Panc1 (cell line): Measurements from ENCODE around the gene IL6. TPM values are rescaled to one million over a fixed set of nuclear protein-coding genes. Genes with fewer than 3 reads are reported as not detected.

Experiments used
- ATAC-seq: fragments of 200-7000 bp; cut with Tn5 transposase; 2 replicates; pipeline ENCODE4 v1.9.1; 2020; ENCODE audit warnings: mild to moderate bottlenecking, moderate library complexity
- BruUV-seq: library from RNA; stranded (reverse); fragments of 400-500 nt; replicated peaks from 2 replicates; lab custom pipeline; 2021; lab: Mats Ljungman, UMichigan
- CTCF ChIA-PET: fragments of 300-600 bp; sonication (Branson Sonifier 250); formaldehyde crosslinking; loops from one replicate; lab custom pipeline; 2022; ENCODE audit warnings: antibody characterized with exemption; lab: Charles Lee
- POLR2A ChIA-PET: fragments of 300-600 bp; sonication (Branson Sonifier 250); formaldehyde crosslinking; loops from one replicate; lab custom pipeline; 2022; ENCODE audit warnings: antibody characterized with exemption; lab: Charles Lee
- DNase-seq: peaks from one replicate; pipeline ENCODE4 v3.0.0-alpha.2; 2010; ENCODE audit warnings: low read depth, low spot score
- H3K27ac ChIP-seq: 2 replicates; pipeline ENCODE4 v1.5.1; 2011; ENCODE audit warnings: mild to moderate bottlenecking, low read length, inconsistent platforms
- H3K27me3 ChIP-seq: fragments of 200-500 bp; sonication (Bioruptor generic); 2 replicates; pipeline ENCODE4 v1.6.0; 2014; ENCODE audit warnings: low read length, inconsistent platforms; ENCODE audit not compliant: control insufficient read depth, insufficient read depth
- H3K36me3 ChIP-seq: fragments of 200-500 bp; sonication (Bioruptor generic); 2 replicates; pipeline ENCODE4 v1.5.1; 2014; ENCODE audit warnings: inconsistent platforms, mild to moderate bottlenecking, low read length, moderate library complexity; ENCODE audit not compliant: control insufficient read depth, insufficient read depth
- H3K4me1 ChIP-seq: 2 replicates; pipeline ENCODE4 v1.5.1; 2011; ENCODE audit warnings: inconsistent platforms, mild to moderate bottlenecking, low read length, moderate library complexity; ENCODE audit not compliant: control insufficient read depth, insufficient read depth
- H3K4me3 ChIP-seq, 2 experiments: 2 replicates each; pipeline ENCODE4 v1.5.1; 2011 to 2012; ENCODE audit warnings: low read depth in 2 of 2, low read length in 2 of 2, mild to moderate bottlenecking in 2 of 2, inconsistent platforms in 1 of 2, moderate library complexity in 1 of 2
- H3K9me3 ChIP-seq: fragments of 200-500 bp; sonication (Bioruptor generic); 2 replicates; pipeline ENCODE4 v1.5.1; 2014; ENCODE audit warnings: low read depth, mild to moderate bottlenecking, inconsistent platforms, low read length, moderate library complexity; ENCODE audit not compliant: control insufficient read depth, insufficient read depth
- POLR2AphosphoS5 ChIP-seq: IDR thresholded peaks from 2 replicates; pipeline ENCODE4 v1.6.1; 2012; ENCODE audit warnings: mild to moderate bottlenecking, low read depth, low read length, moderate library complexity
- SIN3A ChIP-seq: IDR thresholded peaks from 2 replicates; pipeline ENCODE4 v1.6.1; 2012; ENCODE audit warnings: low read depth, mild to moderate bottlenecking, low read length, moderate library complexity, borderline replicate concordance; ENCODE audit not compliant: insufficient read depth
- TCF7L2 ChIP-seq: IDR thresholded peaks from 2 replicates; pipeline ENCODE4 v1.6.1; 2011; ENCODE audit warnings: mild to moderate bottlenecking, low read depth, low read length, inconsistent platforms
- in situ Hi-C: cut with HindIII; loops from 2 replicates; pipeline ENCODE4 v1.10.0; 2016; ENCODE audit warnings: low sequenced_read_pairs, low pct_unique_long_range_greater_than_20kb
- intact Hi-C: fragments of 100-400 bp; cut with micrococcal nuclease; formaldehyde crosslinking; loops from one replicate; pipeline ENCODE4 v1.10.0; 2022; ENCODE audit not compliant: unreplicated experiment
- total RNA-seq: library from RNA; stranded (reverse); gene quantifications from one replicate; pipeline ENCODE4 v1.2.1, GENCODE V29; 2021; ENCODE audit not compliant: unreplicated experiment
- TF ChIP-seq, protein P1 (sequence below): fragments of 450-650 bp; IDR thresholded peaks from 2 replicates; pipeline ENCODE4 v1.5.1; 2017; ENCODE audit warnings: mild to moderate bottlenecking
- TF ChIP-seq, protein P2 (sequence below), 2 experiments: IDR thresholded peaks; 2 replicates each; pipeline ENCODE4 v1.6.1; 2011 to 2012; ENCODE audit warnings: low read depth in 2 of 2, control low read depth in 1 of 2, low read length in 1 of 2, mild to moderate bottlenecking in 1 of 2, moderate library complexity in 1 of 2; ENCODE audit not compliant: insufficient read depth in 1 of 2

IL6 gene
- total RNA-seq, 1 experiment from 2014 or later: not detected

DNA sequence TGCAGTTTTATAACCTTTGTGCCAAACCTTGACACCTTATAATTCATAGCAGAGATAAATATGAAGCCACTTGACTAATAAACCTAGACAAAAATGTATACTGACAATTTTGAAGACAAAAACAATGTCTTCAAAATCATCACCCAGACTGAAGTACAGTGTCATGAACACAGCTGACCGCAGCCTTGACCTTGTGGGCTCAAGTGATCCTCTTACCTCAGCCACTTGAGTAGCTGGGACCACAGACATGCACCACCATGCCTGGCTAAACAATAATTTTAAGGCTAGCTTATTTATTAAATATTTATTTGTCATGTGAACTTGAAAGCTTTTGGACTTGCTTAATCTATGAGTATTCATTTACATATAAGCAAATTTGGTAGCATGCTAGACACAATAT lies 24.3 kb downstream of the IL6 start:
- POLR2A ChIA-PET: no interaction called here

DNA sequence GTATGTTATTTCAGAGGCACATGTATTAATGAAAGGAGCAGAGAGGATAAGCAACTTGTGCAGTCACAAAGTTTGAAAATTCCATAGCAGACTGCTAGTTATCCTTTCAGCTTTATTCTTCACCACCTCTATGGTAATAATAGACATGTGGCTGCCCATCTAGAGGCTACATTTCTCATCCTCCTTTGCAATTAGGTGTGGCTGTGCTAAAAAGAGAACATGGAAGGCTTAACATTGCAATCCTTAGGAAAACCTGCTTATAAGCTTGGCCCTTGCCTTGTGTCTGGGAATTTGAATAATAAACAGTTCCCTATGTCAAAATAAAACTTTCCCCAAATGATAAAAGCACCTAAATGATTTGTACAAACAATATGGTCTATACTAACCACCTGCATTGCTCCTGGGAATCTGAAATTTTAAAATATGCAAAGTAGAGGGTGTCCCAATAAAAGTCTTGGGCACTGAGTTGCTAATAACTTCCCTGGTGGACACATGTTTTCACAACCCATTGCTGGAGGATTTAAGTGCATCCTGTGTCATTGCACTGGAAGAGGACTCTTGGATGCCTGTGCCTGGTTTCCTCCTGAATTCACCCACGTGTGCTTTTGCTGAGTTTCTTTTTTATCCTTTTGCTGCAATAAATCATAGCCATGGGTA lies 30.5 kb downstream of the IL6 start:
- CTCF ChIA-PET: no interaction called here
- Histone ChIP-seq H3K9me3 (peaks cover 4% of the 10 kb centered on the region; the same call in 1 of the 2 replicates), H3K4me1 (no peaks in the 10 kb centered on the region), H3K27me3 (no peaks in the 10 kb centered on the region), H3K27ac (no peak overlapping the region), H3K4me3 (no peak overlapping the region), H3K36me3 (no peaks in the 10 kb centered on the region)
- in situ Hi-C loops (no loop called here), intact Hi-C loops (no loop called here)
- DNase-seq (no peak), ATAC-seq (no peak)
- no TSS peak for BruUV-seq
- POLR2A ChIA-PET: no interaction called here
- TF ChIP-seq SIN3A (no peak), TCF7L2 (no peak), POLR2AphosphoS5 (no peak)
- TF ChIP-seq, protein P1, sequence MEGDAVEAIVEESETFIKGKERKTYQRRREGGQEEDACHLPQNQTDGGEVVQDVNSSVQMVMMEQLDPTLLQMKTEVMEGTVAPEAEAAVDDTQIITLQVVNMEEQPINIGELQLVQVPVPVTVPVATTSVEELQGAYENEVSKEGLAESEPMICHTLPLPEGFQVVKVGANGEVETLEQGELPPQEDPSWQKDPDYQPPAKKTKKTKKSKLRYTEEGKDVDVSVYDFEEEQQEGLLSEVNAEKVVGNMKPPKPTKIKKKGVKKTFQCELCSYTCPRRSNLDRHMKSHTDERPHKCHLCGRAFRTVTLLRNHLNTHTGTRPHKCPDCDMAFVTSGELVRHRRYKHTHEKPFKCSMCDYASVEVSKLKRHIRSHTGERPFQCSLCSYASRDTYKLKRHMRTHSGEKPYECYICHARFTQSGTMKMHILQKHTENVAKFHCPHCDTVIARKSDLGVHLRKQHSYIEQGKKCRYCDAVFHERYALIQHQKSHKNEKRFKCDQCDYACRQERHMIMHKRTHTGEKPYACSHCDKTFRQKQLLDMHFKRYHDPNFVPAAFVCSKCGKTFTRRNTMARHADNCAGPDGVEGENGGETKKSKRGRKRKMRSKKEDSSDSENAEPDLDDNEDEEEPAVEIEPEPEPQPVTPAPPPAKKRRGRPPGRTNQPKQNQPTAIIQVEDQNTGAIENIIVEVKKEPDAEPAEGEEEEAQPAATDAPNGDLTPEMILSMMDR: no peak
- TF ChIP-seq, protein P2, sequence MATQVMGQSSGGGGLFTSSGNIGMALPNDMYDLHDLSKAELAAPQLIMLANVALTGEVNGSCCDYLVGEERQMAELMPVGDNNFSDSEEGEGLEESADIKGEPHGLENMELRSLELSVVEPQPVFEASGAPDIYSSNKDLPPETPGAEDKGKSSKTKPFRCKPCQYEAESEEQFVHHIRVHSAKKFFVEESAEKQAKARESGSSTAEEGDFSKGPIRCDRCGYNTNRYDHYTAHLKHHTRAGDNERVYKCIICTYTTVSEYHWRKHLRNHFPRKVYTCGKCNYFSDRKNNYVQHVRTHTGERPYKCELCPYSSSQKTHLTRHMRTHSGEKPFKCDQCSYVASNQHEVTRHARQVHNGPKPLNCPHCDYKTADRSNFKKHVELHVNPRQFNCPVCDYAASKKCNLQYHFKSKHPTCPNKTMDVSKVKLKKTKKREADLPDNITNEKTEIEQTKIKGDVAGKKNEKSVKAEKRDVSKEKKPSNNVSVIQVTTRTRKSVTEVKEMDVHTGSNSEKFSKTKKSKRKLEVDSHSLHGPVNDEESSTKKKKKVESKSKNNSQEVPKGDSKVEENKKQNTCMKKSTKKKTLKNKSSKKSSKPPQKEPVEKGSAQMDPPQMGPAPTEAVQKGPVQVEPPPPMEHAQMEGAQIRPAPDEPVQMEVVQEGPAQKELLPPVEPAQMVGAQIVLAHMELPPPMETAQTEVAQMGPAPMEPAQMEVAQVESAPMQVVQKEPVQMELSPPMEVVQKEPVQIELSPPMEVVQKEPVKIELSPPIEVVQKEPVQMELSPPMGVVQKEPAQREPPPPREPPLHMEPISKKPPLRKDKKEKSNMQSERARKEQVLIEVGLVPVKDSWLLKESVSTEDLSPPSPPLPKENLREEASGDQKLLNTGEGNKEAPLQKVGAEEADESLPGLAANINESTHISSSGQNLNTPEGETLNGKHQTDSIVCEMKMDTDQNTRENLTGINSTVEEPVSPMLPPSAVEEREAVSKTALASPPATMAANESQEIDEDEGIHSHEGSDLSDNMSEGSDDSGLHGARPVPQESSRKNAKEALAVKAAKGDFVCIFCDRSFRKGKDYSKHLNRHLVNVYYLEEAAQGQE (IDR thresholded peaks at IDR 0.05; ENCODE audit: insufficient read depth in 1 of 2, low read depth in 2 of 2, low read length in 1 of 2): no peak

More for the DNA sequence above, 24.3 kb downstream of the IL6 start:
- Histone ChIP-seq H3K27ac (no peak overlapping the region), H3K36me3 (no peaks in the 10 kb centered on the region), H3K4me1 (no peaks in the 10 kb centered on the region), H3K9me3 (0 out of 2 replicates have a peak, but pooled peaks cover 4% of the 10 kb centered on the region), H3K27me3 (no peaks in the 10 kb centered on the region), H3K4me3 (no peak overlapping the region)
- no peak for ATAC-seq
- CTCF ChIA-PET: no interaction called here
- no peak for DNase-seq
- in situ Hi-C loops: no loop called here
- TF ChIP-seq, protein P1: no peak
- no peak for TF ChIP-seq SIN3A
- TF ChIP-seq TCF7L2: no peak
- TF ChIP-seq POLR2AphosphoS5: no peak
- TF ChIP-seq, protein P2 (IDR thresholded peaks at IDR 0.05; ENCODE audit: insufficient read depth in 1 of 2, low read depth in 2 of 2, low read length in 1 of 2): no peak
- intact Hi-C loops: no loop called here
- no TSS peak for BruUV-seq
